GM12892 (cell line): Measurements from ENCODE around the gene NOS1.

ENCODE experiments used
- DNase-seq: peaks from one replicate; pipeline ENCODE4 v3.0.0; 2011; ENCODE audit not compliant: insufficient read length
- FAIRE-seq: peaks from 2 replicates; lab custom pipeline; 2011; peaks lifted over from hg19 to GRCh38; lab: Jason Lieb, UNC
- POLR2A ChIP-seq: IDR thresholded peaks from 2 replicates; pipeline ENCODE4 v1.6.1; 2011; ENCODE audit warnings: low read depth, low read length, control low read depth
- POLR2AphosphoS5 ChIP-seq: IDR thresholded peaks from 2 replicates; pipeline ENCODE4 v1.6.1; 2011; ENCODE audit warnings: low read depth, low read length, control low read depth
- TAF1 ChIP-seq: IDR thresholded peaks from 2 replicates; pipeline ENCODE4 v1.6.1; 2011; ENCODE audit warnings: low read depth, mild to moderate bottlenecking, control low read depth, low read length, borderline replicate concordance

The NOS1 gene

GRCh38 chr12:117171499-117172162 is 189.8 kb downstream of the NOS1 start:
- DNase-seq = no peak
- no peak for TF ChIP-seq POLR2AphosphoS5
- no peak for TF ChIP-seq POLR2A
- no peak for TF ChIP-seq TAF1
- FAIRE-seq = no peak

- FAIRE-seq (no peak), DNase-seq (no peak)
- TF ChIP-seq POLR2AphosphoS5 (no peak), POLR2A (no peak), TAF1 (no peak)
These were observed 191.9 kb downstream of the NOS1 start for GRCh38 chr12:117169548-117169947.

- no peak for DNase-seq
- FAIRE-seq = no peak
- no peak for TF ChIP-seq POLR2AphosphoS5
- no peak for TF ChIP-seq POLR2A
- TF ChIP-seq TAF1 = no peak
These were observed 192.4 kb downstream of the NOS1 start for GRCh38 chr12:117168976-117169375.

- no peak for FAIRE-seq
- DNase-seq = no peak
- TF ChIP-seq POLR2A (no peak), TAF1 (no peak), POLR2AphosphoS5 (no peak)
These were observed 193.7 kb downstream of the NOS1 start for GRCh38 chr12:117167769-117168168.

GRCh38 chr12:117166107-117166506 is 195.3 kb downstream of the NOS1 start:
- no peak for TF ChIP-seq POLR2AphosphoS5
- no peak for TF ChIP-seq POLR2A
- no peak for TF ChIP-seq TAF1
- no peak for DNase-seq
- no peak for FAIRE-seq

GRCh38 chr12:117165342-117165741 is 196.1 kb downstream of the NOS1 start:
- DNase-seq = no peak
- TF ChIP-seq POLR2AphosphoS5 (no peak), POLR2A (no peak), TAF1 (no peak)
- no peak for FAIRE-seq

GRCh38 chr12:117162633-117163032 is 198.8 kb downstream of the NOS1 start:
- DNase-seq = no peak
- no peak for TF ChIP-seq POLR2AphosphoS5
- no peak for TF ChIP-seq TAF1
- TF ChIP-seq POLR2A = no peak
- FAIRE-seq = no peak

- TF ChIP-seq POLR2AphosphoS5 = no peak
- no peak for TF ChIP-seq POLR2A
- no peak for TF ChIP-seq TAF1
- DNase-seq (no peak), FAIRE-seq (no peak)
These were observed 199.3 kb downstream of the NOS1 start for GRCh38 chr12:117162167-117162539.

- TF ChIP-seq POLR2A (no peak), POLR2AphosphoS5 (no peak), TAF1 (no peak)
- no peak for FAIRE-seq
These were observed 199.8 kb downstream of the NOS1 start for GRCh38 chr12:117161460-117162166.

GRCh38 chr12:117159674-117160073 is 201.8 kb downstream of the NOS1 start:
- FAIRE-seq (no peak), DNase-seq (no peak)
- TF ChIP-seq POLR2AphosphoS5 = no peak
- TF ChIP-seq POLR2A = no peak
- TF ChIP-seq TAF1 = no peak

More at GRCh38 chr12:117161460-117162166, 199.8 kb downstream of the NOS1 start:
- no peak for DNase-seq

- no peak for TF ChIP-seq POLR2AphosphoS5
- TF ChIP-seq TAF1 = no peak
- no peak for TF ChIP-seq POLR2A
- DNase-seq (no peak), FAIRE-seq (no peak)
These were observed 202.4 kb downstream of the NOS1 start for GRCh38 chr12:117158911-117159553.
